Renal cortex interstitium (tissue), 11 donors: Measurements from ENCODE around the gene SPI1. TPM values are rescaled to one million over a fixed set of nuclear protein-coding genes. Genes with fewer than 3 reads are reported as not detected.
"Not testable (repeated sequence)": the region's sequence is repeated elsewhere in the genome, so short reads cannot be mapped to it uniquely, and the experiment has no call there.

Experiments used
- DNase-seq, 11 donors: peaks; one replicate each; pipeline ENCODE4 v3.0.0-alpha.2; 2013; ENCODE audit warnings: low read depth in 9 of 11, low spot score in 4 of 11; ENCODE audit errors: extremely low read depth in 1 of 11
- polyA plus RNA-seq, 3 donors: library from polyadenylated mRNA; unstranded; fragments of 120-200 nt; gene quantifications; one replicate each; pipeline ENCODE4 v1.2.1, GENCODE V29; 2013; ENCODE audit not compliant: insufficient read length in 3 of 3

SPI1 gene
- polyA plus RNA-seq, 3 donors = 2.8 to 5.2 (median 4.9) TPM

DNA sequence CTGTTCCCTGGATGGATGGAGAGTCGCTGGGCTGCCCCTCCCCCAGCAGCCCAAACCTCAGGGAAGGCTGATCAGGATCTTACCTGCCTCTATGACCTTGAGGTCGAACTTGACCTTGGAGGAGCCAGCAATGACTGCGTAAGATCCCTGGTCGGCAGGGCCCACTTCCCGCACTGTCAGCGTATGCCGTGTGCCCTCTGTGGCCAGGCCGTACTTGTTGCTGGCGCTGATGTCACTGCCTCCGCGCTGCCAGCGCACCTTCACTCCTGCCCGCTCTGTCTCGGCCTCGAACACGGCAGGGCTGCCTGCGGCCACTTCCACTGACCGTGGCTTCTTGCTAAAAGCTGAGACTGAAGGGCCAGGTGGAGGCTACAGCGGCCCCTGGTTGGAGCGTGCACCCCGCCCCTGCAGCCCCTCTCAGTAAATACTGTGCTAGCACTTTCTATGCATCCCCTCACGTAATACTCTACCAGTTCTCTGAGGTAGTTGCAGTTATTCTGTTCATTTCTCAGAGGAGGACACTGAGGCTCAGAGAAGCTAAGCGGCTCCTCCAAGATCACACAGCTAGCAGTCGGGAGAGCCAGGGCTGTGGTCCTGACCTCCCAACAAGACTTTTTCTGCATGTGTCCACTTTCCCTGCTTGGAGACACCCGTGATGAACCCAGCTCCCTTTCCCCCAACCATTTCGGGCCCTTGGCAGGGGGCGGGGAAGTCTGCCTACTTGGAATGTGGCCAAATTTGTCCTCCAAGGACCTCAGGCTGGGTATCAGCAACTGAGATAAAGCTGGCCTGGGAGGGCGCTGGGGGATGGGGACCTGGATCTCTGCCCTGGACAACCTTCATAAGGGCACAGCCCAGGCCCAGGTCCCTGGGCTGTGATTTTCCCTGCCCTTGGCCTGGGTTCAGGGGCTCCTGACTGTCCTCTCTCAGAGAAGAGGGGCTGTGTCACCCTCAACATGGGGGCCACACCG, 26.9 kb downstream of the SPI1 start:
- no peak for DNase-seq

DNA sequence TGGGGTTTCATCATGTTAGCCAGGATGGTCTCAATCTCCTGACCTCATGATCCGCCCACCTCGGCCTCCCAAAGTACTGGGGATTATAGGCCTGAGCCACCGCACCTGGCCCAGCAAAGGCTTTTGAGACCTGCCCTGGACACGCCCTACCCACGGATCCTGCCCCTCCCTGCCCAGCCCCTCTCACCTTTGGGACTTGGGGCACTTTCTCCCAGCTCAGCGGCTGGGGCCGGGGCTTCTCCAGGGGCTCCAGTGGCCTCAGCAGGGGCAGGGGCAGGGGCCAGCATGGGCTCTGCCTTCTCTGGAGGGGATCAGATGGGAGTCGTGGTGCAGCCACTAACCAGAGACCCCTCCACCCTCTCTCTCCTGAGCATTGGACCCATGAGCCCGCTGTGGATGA, 28.0 kb downstream of the SPI1 start:
- no peak for DNase-seq

DNA sequence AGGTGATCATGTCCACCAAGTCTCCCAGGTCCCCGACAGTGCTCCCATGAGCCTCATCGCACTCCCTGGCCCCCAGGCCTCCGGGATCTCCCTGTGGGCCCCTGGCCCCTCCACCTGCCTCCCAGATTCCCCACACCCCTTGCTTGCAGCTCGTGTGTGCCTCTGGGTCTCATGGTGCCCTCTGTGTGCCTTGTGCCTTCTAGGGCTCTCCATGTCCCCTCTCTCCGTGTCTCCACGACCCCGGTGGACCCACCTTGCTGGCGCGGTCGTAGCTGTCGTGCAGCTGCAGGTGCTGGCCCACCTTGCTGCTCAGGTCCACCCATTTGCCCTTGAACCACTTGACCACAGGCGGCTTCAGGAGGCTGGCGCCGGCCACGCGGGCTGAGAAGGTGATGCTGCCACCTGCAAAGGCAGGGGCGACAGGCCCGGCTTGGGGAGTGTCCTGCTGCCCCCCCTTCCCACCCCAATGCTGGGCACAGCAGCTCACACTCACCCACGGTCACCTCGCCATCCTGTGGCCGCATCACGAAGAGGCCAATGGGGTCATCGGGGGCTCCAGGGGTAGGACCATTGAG, 28.7 kb downstream of the SPI1 start:
- no peak for DNase-seq

DNA sequence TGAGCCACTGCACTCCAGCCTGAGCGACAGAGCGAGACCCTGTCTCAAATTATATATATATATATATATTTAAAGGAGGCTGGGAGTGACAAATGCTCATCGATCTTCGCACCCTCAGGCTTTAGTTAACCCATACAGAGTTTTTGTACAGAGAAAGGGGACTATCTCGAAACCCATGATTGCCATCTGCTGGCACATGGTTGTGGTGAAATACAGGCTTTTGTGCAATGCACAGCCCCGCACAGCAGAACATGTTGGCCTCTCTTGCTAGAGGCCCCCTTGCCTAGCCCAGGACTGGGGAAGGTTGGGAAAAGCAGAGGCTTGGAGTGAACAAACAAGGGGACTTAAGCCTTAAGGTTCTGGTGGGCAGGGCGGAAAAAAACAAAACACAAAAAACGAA, 29.5 kb downstream of the SPI1 start:
- no peak for DNase-seq

DNA sequence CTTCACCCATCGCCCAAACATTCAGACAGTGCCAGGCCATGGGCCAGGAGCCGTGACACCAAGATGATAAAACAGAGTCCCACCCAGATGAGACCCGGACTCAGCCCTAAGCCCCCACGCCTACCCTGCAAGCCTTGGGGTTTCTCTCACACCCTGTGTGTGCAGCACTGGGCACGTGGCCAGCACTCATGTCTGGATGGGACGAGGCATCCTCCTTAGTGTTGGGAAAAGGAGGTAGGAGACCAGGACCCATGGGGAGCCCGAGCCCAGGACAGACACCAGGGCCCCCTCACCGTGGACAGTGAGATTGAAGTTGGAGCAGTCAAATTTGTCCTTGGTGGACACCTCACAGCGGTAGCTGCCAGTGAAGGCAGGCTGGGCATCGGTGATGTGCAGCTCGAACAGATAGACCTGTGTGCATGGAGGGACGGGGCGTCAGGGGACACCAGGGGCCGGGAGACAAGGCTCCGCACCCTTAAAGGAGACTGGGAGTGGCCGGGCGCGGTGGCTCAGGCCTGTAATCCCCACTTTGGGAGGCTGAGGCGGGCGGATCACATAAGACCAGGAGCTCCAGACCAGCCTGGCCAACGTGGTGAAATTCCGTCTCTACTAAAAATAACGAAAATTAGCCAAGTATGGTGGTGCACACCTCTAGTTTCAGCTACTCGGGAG, 30.1 kb downstream of the SPI1 start:
- no peak for DNase-seq

DNA sequence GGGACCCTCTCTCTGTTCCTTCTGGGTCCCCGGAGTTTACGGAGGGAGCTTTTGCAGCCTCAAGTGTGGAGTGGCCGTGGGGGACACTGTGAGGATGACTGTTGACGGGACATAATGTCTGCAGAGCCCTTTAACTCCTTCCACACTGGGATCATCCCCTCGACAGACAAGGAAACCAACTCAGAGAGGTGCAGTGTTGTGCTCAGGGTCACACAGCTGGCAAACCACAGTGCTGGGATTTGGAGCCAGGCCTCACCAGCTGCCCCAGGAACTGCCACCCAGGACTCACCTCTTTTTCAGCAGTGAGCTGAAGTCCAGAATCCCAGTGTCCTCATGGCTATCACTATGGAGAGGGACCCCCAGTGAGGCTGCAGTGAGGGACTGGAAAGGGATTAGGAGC, 31.2 kb downstream of the SPI1 start:
- DNase-seq = no peak

DNA sequence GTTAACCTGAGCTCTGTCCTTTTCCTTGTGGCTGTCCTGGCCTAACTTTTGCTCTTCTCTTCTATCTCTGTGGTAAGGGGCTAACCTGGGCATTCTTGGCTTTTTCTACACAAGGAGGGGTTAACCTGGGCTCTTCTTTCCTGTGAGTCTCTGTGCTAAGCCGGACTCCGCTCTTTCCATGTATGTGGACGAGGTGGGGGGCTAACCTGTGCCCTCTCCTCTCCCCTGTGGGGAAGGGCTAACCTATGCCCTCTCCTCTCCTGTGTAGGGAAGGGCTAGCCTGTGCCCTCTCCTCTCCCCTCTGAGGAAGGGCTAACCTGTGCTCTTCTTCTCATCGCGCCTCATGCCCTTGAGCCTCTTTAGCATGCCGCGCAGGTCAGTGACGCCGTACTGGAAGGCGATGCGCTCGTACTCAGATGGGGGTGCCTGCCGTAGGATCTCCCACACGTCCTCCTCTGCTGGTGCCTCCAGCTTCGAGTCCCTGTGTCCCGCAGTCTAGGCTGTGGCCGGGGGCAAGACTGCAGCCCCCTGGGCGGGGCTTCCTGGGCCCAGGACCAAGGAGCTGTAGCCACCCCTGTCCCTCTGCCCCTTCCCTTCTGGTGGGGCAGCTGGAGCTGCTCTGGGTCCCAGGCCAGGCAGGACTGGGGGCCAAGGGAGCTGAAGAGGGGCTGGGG, 32.3 kb downstream of the SPI1 start:
- no peak for DNase-seq

DNA sequence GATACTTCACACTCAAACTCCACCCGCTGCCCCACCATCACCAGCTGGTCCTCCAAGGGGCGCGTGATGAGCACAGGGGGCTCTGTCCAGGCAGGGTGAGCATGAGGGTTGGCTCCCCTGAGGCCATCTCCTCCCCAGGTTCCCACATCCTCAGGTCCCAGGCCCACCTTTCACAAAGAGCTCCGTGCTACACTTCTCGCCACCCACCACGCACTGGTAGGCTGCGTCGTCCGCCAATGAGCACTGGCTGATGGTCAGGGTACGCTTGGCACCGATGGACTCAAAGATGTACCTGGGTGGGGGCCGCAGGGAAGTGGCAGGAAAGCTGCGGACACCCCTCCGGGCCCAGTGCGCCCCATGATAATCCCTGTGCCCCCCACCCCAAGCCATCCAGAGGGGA, 35.5 kb downstream of the SPI1 start:
- no peak for DNase-seq

DNA sequence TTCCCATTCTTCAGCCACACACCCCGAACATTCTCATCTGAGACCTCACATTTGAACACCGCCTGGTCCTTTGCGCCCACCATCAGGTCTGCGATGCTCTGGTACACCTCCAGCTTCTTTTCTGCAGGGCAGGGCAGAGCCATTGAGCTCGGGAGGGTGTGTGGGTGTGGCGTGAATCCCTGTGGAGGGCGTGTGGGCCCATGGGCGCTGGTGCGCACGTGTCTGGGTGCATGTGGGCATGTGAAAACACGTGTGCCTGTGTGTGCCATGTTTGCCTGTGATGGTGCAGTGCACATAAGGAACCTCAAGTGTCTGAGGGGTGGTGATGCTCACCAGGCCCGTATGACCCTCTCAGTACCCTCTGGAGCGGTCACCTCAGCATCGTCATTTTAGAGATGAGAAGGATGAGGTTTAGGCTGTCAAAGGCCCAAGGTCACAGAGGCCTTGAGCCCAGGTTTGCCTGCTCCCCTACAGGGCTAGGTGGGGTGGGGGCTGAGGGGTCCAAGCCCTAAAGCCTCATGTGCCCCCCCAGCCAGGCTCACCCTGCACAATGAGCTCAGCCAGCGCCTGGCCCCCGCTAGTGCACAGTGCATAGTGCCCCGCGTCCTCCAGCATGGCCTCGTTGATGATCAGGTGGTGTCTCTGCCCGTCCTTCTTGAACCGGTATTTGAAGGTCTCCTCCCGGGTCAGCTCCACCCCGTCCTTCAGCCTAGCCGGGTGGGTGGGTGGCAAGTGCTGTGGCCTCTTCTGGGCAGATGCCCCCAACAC, 36.1 kb downstream of the SPI1 start:
- DNase-seq = no peak

DNA sequence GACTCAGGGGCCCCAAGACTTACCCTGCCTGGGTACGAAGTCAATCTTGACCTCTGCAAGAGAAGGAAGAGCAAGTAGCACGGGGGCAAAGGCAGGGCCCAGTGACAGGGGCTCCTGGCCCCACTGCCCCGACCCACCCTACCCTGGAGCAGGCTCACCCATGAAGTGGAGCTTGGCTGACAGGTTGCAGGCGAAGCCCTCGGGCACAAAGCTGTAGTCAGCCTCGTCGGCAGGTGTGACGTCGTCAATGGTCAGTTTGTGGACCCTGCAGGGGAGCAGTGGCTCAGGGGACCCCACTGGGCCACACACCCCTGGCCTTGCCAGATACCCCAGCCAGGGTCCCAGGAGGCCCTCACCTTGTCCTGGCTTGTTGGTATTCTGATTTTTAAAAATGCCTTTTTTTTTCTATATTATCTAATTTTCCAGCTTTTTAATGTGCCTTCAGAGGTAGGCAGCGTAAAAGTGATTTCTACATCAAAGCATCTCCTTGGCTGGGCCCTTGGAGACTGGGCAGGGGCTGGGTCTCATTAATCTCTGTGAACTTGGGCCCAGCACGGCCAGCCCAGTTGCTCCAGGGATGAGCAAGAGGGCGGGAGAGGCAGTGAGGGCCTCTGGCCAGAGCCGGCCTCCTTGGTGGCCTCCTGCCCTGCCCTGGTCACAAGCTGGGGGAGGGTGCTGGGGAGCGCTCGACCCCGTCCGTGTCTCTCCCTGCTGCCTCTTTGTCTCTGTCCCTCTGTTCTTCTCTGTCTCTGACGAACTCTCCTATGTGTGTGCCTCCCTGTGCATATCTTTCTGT, 37.2 kb downstream of the SPI1 start:
- DNase-seq = no peak

DNA sequence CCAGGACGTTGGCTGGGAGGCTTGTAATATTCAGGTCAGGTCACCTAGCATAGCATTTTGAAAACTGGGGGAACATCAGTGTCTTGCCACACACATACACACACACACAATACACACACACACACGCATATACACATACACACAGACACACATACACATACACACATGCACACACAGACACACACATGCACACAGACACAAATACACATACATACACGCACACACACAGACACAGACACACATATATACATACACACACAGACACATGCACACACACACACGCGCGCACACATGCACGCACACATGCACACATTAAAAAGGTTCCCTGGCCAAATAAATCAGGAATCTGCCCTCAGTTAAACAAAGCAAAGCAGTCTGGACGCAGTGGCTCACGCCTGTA, 38.3 kb downstream of the SPI1 start:
- no peak for DNase-seq

DNA sequence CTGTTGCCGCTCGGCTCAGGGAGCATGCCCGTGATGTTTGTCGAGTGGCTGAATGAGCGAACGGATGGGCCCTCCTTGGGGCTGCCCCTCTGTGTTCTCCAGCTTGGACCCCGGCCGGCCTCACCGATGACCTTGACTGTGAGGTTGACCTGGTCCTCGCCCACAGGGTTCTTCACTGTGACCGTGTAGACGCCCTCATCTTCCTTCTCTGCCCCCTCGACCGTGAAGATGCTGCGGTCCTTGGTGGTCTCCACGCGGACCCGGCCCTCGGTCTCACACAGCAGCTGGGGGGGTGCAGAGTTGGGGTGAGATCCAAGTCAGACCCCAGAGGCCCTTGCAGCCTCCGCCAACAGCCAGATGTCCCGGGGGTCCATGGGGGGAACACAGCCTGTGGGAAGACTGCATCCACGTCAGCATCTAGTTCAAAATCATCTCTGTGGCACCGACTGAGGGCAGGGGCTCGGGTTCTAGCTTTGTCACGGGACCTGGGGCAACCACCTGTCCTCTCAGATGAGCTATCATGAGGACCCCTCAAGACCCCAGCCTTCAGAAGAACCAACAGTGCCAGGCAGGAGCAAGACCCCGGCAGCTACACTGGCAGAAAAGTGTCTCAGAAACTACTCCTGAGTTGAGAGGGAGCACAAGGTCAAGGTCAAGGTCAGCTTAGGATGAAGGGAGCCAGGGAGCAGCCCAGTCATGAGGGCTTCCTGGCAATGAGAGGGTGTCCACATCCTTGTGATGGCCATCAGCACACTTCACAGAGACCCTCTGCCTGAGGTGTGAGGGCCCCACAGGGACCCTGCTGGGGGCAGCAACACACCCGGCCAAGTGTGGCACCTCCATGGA, 39.7 kb downstream of the SPI1 start:
- DNase-seq = no peak

DNA sequence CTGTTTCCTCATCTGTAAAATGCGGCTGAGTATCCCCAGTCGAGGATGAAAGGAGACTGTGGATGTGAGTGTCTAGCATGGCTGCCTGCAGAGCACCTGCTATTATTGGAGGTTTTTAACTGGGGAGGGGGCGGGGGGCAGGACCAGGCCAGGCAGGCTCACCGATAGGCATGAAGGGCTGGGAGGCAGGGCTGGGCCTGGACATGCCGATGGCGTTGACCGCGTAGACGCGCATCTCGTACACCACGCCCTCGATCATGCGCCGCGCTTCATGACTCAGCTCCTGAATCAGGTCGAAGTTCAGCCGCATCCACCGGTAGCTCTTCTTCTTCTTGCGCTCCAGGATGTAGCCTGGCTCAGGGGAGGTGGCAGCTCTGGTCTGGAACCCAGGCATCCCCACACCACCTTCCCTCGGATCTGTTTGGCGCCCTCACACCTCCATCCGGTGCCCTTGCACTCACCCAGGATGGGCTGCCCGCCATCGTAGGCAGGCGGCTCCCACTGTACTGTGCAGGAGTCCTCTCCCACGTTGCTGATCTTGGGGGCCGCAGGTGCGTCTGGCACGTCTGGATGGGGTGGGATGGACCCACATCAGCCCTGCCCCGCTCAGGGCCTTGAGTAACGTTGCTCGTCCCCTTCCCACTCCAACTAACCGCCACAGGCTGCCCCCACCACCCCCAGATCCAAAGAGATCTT, 41.0 kb downstream of the SPI1 start:
- DNase-seq = no peak

DNA sequence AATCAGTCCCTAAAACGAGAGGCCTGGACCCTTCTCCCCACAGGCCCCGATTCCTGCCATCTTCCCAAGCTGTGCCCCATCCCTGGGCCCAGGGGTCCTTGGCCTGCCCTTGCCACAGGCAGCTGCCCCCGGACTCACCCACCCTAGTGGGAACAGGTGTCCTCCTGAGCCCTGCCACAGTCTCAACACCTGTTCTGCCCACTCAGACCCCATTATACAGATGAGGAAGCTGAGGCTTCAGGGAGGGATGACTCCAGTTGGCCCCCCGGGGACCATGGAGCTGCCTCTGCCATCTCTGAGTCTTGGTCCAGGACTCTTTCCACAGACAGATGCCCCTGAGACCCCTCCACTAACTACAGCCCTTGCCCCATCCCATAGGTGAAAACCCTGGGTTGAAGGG, 41.8 kb downstream of the SPI1 start:
- DNase-seq = no peak

DNA sequence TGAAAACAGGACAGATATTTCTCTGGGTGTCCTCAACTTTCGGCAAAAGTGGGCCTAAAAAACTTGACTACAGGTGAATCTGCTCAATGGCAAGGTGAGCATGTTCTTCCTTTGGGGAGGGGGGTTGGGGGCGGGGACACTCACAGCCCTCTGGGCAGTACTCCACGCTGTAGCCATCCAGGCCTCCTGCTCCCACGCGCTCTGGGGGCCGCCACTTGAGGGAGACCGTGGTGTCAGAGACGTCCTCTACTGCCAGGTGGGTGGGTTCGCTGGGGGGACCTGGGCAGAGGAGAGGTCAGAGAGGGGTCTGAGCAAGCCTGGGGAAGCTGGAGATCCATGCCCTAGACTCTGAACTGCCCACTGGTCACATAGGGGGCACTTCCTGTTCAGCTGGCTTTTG, 42.6 kb downstream of the SPI1 start:
- DNase-seq = no peak

DNA sequence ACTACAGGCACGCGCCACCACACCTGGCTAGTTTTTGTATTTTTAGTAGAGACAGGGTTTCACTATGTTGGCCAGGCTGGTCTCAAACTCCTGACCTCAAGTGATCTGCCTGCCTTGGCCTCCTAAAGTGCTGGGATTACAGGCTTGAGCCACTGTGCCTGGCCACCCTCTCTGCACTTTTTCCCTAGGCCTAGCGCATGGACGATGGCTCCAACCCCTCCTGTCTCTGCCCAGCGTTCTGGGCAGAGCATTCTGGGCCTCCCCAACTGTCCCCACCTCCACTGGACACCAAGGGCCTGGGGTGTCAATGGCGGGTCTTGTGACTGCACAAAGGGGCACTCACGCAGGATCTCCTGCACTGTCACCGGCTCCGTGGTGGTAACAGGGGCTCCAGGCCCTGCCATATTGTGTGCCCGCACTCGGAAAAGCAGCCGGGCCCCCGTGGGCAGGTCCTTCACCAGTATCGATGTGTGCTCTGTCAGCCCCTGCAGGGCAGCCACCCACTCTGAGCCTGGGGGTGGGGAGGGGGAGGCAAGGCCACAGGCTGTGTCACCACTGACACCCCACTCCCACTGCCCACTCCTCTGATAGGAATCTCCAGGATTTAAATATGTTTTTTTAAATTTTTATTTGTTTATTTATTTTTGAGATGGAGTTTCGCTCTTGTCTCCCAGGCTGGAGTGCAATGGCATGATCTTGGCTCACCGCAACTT, 43.5 kb downstream of the SPI1 start:
- DNase-seq = not testable (repeated sequence)
